GM18511 (cell line): ENCODE data around the gene SCGB2B2.
"Not testable (repeated sequence)": the region's sequence is repeated elsewhere in the genome, so short reads cannot be mapped to it uniquely, and the experiment has no call there.

Source experiments
- ATAC-seq: cut with Tn5 transposase; IDR thresholded peaks from one replicate; pipeline ENCODE4 v1.9.1; 2021; ENCODE audit warnings: mild to moderate bottlenecking, moderate library complexity; ENCODE audit not compliant: unreplicated experiment

SCGB2B2 gene

DNA sequence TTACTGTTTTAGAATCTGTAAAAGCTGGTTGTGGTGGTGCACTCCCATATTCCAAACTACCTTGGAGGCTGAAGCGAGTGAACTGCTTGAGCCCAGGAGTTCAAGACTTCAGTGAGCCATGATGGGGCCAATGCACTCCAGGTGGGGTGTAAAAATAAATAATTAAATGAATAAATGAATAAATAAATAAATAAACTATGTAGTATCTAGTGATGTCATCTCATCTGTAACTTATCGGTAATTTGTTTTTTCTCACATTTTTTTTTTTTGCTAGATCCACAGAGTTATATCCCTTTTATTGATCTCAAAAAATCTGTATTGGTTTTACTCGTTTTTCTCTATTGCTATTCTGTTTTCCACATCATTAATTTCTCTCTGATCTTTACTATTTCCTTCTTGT lies 5.0 kb downstream of the SCGB2B2 start:
- ATAC-seq: no peak

DNA sequence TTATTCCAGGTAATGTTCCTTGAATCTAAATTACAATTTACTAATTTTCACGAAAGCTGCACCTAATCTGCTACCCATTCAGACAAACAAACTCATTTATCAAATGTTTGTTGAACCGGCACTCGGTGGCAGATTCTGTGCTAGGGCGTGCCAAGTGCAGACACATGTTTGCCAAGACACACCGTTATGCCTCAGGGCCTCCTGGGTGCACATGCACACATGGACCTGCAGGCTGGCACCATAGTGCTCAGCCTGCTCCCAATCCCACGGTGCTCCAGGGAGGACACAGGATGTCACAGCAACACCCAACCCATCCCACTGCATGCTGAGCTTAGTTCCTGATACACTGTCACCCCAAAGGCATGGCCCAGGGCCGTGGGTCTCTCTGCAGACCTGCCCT lies 7.7 kb downstream of the SCGB2B2 start:
- no peak for ATAC-seq

- not testable (repeated sequence) for ATAC-seq
Observed at GRCh38 chr19:34668690-34669089, 8.3 kb downstream of the SCGB2B2 start.

GRCh38 chr19:34668077-34668689 lies 8.8 kb downstream of the SCGB2B2 start:
- not testable (repeated sequence) for ATAC-seq

- ATAC-seq: no peak
Observed at GRCh38 chr19:34667349-34668076, 9.4 kb downstream of the SCGB2B2 start.

- no peak for ATAC-seq
Observed at GRCh38 chr19:34666958-34667265, 10.0 kb downstream of the SCGB2B2 start.

DNA sequence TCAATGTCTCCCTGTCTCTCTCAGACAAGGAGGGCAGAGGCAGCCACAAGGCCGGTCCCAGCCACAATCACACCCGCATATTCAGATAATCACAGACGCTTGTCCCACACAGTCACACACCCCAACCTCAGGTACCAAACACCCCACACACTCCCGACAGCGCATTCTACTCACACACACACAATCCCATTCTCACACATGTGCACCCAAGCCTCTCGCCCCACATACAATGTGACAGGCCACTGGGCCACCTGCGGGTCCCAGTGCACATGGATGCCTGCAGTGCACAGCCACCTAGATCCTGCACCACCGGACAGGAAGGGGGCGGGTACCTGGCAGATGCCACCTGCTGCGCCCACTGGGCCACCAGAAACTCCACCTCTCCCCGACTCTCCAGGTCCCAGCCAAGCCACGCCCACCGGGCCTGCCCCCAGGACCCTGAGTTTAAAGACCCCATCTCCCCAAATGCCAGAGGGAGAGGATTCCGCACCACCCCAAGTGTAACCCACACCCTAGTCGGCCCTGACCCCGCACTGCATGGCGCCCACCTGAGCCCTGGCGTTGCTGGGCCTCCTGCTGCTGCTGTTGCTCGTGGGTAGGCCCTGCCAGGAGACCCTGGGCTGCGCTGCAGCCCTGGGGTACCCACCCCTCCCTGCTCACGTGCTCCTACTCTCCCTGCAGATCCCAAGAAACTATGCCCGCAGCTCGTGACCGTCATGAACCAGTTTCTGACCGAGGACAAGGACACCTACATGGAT lies 10.6 kb downstream of the SCGB2B2 start:
- ATAC-seq: no peak

- ATAC-seq: not testable (repeated sequence)
Observed at GRCh38 chr19:34665275-34665674, 11.7 kb downstream of the SCGB2B2 start.

DNA sequence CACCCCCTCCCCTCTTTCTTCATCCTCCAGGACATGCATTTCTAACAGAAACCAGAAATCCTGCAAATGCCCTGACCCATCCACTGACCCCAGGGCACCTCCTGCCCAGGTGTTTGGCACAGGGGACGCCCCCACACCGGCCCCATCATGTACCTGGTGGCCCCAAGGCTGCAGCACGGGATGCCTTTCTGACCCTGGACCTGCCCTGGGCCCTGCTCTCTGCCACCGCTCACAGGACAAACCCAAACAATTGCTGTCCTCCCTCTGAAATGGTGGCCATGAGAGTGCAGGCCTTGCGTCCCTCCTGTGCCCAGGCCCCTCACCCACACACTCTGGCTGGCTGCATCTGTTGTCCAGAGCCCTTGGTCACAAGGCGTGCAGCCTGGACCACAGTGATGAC lies 12.1 kb downstream of the SCGB2B2 start:
- no peak for ATAC-seq

DNA sequence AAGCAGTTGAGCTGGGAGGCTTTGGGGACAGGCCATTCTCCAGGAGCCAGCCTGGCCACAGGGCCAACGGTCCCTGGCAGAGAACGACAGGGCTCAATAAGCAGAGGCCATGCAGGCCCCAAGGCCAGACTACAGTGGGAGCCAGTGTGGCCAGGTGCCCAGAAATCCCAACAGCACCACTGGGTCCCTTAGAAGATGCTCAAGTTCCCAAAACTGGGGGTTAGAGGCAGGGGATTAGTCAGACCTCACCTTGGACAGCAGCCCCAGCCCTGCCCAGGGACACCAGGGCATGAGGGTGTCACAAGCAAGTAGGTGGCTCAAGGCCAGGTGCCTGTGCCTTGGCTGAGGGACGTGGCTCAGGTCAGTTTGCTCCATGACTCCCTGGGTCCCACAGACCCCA lies 12.8 kb downstream of the SCGB2B2 start:
- ATAC-seq: no peak

DNA sequence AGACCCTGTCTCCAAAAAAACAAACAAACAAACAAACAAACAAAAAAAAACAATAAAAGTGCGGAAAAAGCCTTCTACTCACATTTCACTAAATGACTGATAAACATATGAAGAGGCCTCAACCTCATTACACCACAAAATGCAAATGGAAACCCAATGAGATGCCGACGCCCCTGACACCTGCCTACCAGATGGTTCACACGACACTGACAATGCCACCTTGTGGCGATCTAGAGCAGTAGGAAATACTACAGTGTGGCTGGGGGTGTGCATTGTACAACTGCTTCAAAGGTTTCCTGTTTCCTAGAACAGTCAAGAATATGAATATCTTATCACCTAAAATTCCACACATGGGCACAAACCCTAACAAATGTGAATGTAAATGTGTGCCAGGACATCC lies 14.0 kb downstream of the SCGB2B2 start:
- ATAC-seq: no peak

DNA sequence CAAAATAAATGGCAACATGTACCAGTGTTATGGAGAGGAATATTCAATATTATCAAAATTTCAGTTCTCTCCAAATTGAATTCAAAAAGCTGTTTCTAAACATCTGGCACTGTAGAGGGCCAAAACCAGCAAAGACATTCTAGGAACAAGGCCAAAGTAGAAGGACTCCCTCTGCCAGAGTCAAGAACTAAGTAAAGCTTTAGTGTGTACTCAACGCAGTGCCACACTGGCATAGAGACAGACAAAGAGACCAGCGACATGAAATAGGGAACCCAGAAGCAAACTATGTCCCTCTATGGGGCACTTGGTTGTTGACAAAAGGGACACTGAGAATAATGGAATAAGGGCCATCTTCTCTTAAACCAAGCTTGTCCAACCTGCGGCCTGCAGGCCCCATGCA lies 15.6 kb downstream of the SCGB2B2 start:
- ATAC-seq: no peak

DNA sequence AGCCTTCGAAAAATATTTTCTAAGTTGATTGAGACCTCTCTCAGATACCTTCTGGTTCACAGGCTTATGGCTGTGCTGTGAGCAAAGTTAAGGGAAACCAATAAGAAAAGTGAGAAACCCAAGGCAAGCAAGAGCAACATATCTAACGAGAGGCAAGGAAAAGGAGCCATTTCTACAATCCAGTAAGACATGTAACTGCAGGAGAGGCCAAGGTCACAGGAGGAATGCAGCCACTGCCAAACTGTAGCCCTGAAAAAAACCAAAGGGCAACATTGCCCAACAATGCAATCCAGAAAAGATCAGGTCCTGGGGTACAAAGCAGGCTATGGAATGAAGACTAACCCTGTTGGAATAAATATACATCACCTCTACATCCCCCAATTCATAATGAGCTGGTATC lies 21.3 kb downstream of the SCGB2B2 start:
- ATAC-seq: no peak

- ATAC-seq: no peak
Observed at GRCh38 chr19:34654796-34655195, 22.2 kb downstream of the SCGB2B2 start.

- ATAC-seq: no peak
Observed at GRCh38 chr19:34651747-34652146, 25.2 kb downstream of the SCGB2B2 start.

- no peak for ATAC-seq
Observed at GRCh38 chr19:34649886-34650543, 26.9 kb downstream of the SCGB2B2 start.

DNA sequence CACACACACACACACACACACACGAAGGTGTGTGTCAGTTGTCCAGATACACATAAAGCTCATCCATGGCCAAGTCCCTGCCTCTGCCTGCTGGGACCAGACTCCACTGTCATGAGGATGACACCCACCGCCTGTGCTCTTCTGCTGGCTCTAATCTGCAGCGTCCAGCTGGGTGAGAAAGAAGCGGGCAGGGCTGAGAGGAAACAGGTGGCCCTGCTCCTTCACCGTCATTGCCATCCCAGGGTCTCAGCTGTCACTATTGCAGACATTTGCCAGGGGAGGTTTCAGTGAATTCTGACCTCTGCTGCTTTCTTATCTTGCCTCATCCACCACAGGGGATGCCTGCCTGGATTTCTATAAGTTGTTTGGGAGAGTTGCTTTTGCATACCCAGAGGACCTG lies 31.4 kb downstream of the SCGB2B2 start:
- no peak for ATAC-seq

DNA sequence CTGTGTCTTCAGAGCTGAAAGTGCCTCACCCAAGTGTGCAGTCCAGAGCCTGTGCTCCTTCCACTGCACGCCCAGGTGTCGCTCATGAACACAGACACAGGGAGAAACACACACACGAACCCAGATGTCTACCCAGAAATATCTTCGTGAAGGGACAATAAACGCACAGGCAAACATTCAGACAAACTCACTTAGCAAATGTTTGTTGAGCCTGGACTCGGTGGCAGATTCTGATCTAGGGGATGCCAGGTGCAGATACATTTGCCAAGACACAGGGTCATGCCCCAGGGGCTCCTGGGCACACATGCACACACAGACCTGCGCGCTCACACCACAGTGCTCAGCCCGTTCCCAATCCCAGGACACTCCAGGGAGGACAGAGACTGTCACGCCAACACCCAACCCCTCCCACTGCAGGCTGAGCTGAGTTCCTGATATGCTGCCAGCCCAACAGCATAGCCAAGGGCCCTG lies 31.9 kb downstream of the SCGB2B2 start:
- ATAC-seq: no peak

DNA sequence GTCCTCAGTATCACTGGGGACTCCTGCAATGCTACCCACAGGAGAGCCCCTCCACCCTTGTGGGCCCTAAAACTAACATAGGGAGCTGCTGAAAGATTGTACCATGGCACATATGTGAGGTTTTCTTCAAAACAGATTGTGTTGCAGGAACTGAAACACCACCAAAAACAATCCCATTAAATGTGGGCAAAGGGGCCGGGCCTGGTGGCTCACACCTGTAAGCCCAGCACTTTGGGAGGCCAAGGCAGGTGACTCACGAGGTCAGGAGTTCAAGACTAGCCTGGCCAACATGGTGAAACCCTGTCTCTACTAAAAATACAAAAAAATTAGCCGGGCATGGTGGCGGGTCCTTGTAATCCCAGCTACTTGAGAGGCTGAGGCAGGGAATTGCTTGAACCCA lies 34.7 kb downstream of the SCGB2B2 start:
- no peak for ATAC-seq

GRCh38 chr19:34639491-34640085 lies 37.4 kb downstream of the SCGB2B2 start:
- ATAC-seq: no peak

- ATAC-seq: no peak
Observed at GRCh38 chr19:34633802-34634201, 43.2 kb downstream of the SCGB2B2 start.
